ENCODE measurements around the gene CHMP4A.

Gene CHMP4A

GRCh38 chr14:24187539-24187915 lies 25.8 kb downstream of the CHMP4A start:
- Histone ChIP-seq H3K27me3 (no peaks in the 10 kb centered on the region), H3K36me3 (peaks cover 53% of the 10 kb centered on the region), H3K9me3 (no peaks in the 10 kb centered on the region), H3K4me3 (ENCODE audit: low read depth, low read length) (peak overlapping the region; percentile 94), H3K4me1 (no peaks in the 10 kb centered on the region)
- TF ChIP-seq, protein P1, sequence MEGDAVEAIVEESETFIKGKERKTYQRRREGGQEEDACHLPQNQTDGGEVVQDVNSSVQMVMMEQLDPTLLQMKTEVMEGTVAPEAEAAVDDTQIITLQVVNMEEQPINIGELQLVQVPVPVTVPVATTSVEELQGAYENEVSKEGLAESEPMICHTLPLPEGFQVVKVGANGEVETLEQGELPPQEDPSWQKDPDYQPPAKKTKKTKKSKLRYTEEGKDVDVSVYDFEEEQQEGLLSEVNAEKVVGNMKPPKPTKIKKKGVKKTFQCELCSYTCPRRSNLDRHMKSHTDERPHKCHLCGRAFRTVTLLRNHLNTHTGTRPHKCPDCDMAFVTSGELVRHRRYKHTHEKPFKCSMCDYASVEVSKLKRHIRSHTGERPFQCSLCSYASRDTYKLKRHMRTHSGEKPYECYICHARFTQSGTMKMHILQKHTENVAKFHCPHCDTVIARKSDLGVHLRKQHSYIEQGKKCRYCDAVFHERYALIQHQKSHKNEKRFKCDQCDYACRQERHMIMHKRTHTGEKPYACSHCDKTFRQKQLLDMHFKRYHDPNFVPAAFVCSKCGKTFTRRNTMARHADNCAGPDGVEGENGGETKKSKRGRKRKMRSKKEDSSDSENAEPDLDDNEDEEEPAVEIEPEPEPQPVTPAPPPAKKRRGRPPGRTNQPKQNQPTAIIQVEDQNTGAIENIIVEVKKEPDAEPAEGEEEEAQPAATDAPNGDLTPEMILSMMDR (IDR thresholded peaks at IDR 0.05; ENCODE audit: low read depth, low read length): no peak
- no peak for DNase-seq

GRCh38 chr14:24186831-24187538 lies 26.3 kb downstream of the CHMP4A start:
- no peaks in the 10 kb centered on the region for H3K9me3 ChIP-seq
- peaks cover 53% of the 10 kb centered on the region for H3K36me3 ChIP-seq
- H3K4me1 ChIP-seq: no peaks in the 10 kb centered on the region
- DNase-seq: no peak
- H3K27me3 ChIP-seq: no peaks in the 10 kb centered on the region
- peak overlapping the region; percentile 94 for H3K4me3 ChIP-seq (ENCODE audit: low read depth, low read length)
- TF ChIP-seq, protein P1 (IDR thresholded peaks at IDR 0.05; ENCODE audit: low read depth, low read length): no peak

- Histone ChIP-seq H3K36me3 (peaks cover 64% of the 10 kb centered on the region), H3K9me3 (no peaks in the 10 kb centered on the region), H3K4me3 (ENCODE audit: low read depth, low read length) (no peak overlapping the region), H3K4me1 (no peaks in the 10 kb centered on the region), H3K27me3 (no peaks in the 10 kb centered on the region)
- TF ChIP-seq, protein P1 (IDR thresholded peaks at IDR 0.05; ENCODE audit: low read depth, low read length): no peak
- no peak for DNase-seq
Observed at GRCh38 chr14:24185741-24186140, 27.5 kb downstream of the CHMP4A start.

- TF ChIP-seq, protein P1 (IDR thresholded peaks at IDR 0.05; ENCODE audit: low read depth, low read length): no peak
- Histone ChIP-seq H3K27me3 (no peaks in the 10 kb centered on the region), H3K4me3 (ENCODE audit: low read depth, low read length) (no peak overlapping the region), H3K36me3 (peaks cover 72% of the 10 kb centered on the region), H3K4me1 (no peaks in the 10 kb centered on the region), H3K9me3 (no peaks in the 10 kb centered on the region)
- no peak for DNase-seq
Observed at GRCh38 chr14:24185026-24185425, 28.3 kb downstream of the CHMP4A start.

- no peak for DNase-seq
- Histone ChIP-seq H3K4me1 (no peaks in the 10 kb centered on the region), H3K27me3 (no peaks in the 10 kb centered on the region), H3K9me3 (no peaks in the 10 kb centered on the region), H3K4me3 (ENCODE audit: low read depth, low read length) (no peak overlapping the region), H3K36me3 (peaks cover 78% of the 10 kb centered on the region)
- TF ChIP-seq, protein P1 (IDR thresholded peaks at IDR 0.05; ENCODE audit: low read depth, low read length): no peak
Observed at GRCh38 chr14:24184104-24184970, 29.0 kb downstream of the CHMP4A start.

All from BE2C (cell line).